Body of pancreas (tissue), 4 donors: Measurements from ENCODE around the gene GNB3. TPM values are rescaled to one million over a fixed set of nuclear protein-coding genes. Genes with fewer than 3 reads are reported as not detected.

ENCODE experiments used
- ATAC-seq: fragments of 150-250 bp; one replicate; pipeline ENCODE4 v1.9.1; 2016
- DNase-seq, 4 donors: peaks; one replicate each; pipeline ENCODE4 v3.0.0-alpha.2; 2019
- H3K27ac ChIP-seq, 4 donors: fragments of 200-600 bp; sonication (generic); 1 replicate in 3 of 4; 2 replicates in 1 of 4; pipeline versions ENCODE4 v1.5.1 to v1.6.1; 2016 to 2019; ENCODE audit warnings: mild to moderate bottlenecking in 1 of 4, mixed read lengths in 1 of 4, moderate library complexity in 1 of 4
- H3K27me3 ChIP-seq, 2 donors: fragments of 200-600 bp; sonication (generic); one replicate each; pipeline ENCODE4 v1.6.0; 2016; ENCODE audit warnings: mild to moderate bottlenecking in 1 of 2
- H3K36me3 ChIP-seq, 2 donors: fragments of 200-600 bp; sonication (generic); replicated peaks in 1 of 2; 2 replicates each; pipeline ENCODE4 v1.5.1; 2016; ENCODE audit warnings: low read depth in 2 of 2; ENCODE audit not compliant: insufficient read depth in 1 of 2
- H3K4me1 ChIP-seq: fragments of 200-600 bp; sonication (generic); one replicate; pipeline ENCODE4 v1.6.0; 2016
- H3K4me3 ChIP-seq, 2 donors: fragments of 200-600 bp; sonication (generic); 1 replicate in 1 of 2; 2 replicates in 1 of 2; pipeline ENCODE4 v1.5.1; 2016 to 2019
- H3K9me3 ChIP-seq, 3 donors: fragments of 200-600 bp; sonication (generic); 1 replicate in 2 of 3; 2 replicates in 1 of 3; pipeline ENCODE4 v1.5.1; 2016
- CTCF ChIP-seq, 7 experiments: fragments of 450-650 bp in 4 of 7; fragments of 200-600 bp in 3 of 7; sonication (generic) in 3 of 7; IDR thresholded peaks; one replicate each; pipeline ENCODE4 v1.5.1; 2016 to 2019; ENCODE audit warnings: antibody characterized with exemption in 7 of 7
- POLR2A ChIP-seq, 3 donors: fragments of 450-650 bp; IDR thresholded peaks; one replicate each; pipeline ENCODE4 v1.6.1; 2016; ENCODE audit warnings: antibody characterized with exemption in 3 of 3, mild to moderate bottlenecking in 2 of 3
- WGBS, 2 donors: methylation state at CpG; one replicate each; pipeline ENCODE4 v1.1.5; 2017; 5-methylcytosine and 5-hydroxymethylcytosine counted together
- intact Hi-C: fragments of 100-400 bp; cut with DNase I; formaldehyde crosslinking; loops from one replicate; pipeline ENCODE4 v1.15.1; 2023
- total RNA-seq, 2 donors: library from RNA; depleted of rRNA; stranded (reverse); fragments of >200 nt; gene quantifications; one replicate each; pipeline ENCODE4 v1.1.0, GENCODE V29; 2016

The GNB3 gene
- total RNA-seq, 2 donors from 2014 or later: 0.33 to 0.52 TPM

GRCh38 chr12:6845395-6845794 lies 4.7 kb downstream of the GNB3 start:
- DNase-seq (no peak), ATAC-seq (no peak)
- no peak for TF ChIP-seq POLR2A (IDR thresholded peaks at IDR 0.05)
- TF ChIP-seq CTCF (IDR thresholded peaks at IDR 0.05): no peak
- intact Hi-C loops: no loop called here
- H3K27me3 ChIP-seq: no peaks in the 10 kb centered on the region
- WGBS, 2 donors: 81 to 93% methylated on average over 12 to 17 of the region's 17 CpGs
- H3K9me3 ChIP-seq: no peaks in the 10 kb centered on the region
- H3K36me3 ChIP-seq: no peaks in the 10 kb centered on the region
- no peak overlapping the region for H3K27ac ChIP-seq
- no peaks in the 10 kb centered on the region for H3K4me1 ChIP-seq
- no peak overlapping the region for H3K4me3 ChIP-seq

- H3K4me1 ChIP-seq: peaks cover 8% of the 10 kb centered on the region
- TF ChIP-seq POLR2A (IDR thresholded peaks at IDR 0.05) (no peak), CTCF (IDR thresholded peaks at IDR 0.05) (no peak)
- H3K36me3 ChIP-seq: no peaks in the 10 kb centered on the region
- 76 to 88% methylated on average over 7 of the region's 7 CpGs for WGBS, 2 donors
- H3K27me3 ChIP-seq: no peaks in the 10 kb centered on the region
- H3K4me3 ChIP-seq: no peak overlapping the region
- H3K27ac ChIP-seq: no peak overlapping the region
- DNase-seq: no peak
- intact Hi-C loops: no loop called here
- no peak for ATAC-seq
- H3K9me3 ChIP-seq: no peaks in the 10 kb centered on the region
Observed at GRCh38 chr12:6846316-6846869, 5.7 kb downstream of the GNB3 start.

GRCh38 chr12:6847676-6848075 lies 7.0 kb downstream of the GNB3 start:
- ATAC-seq (no peak), DNase-seq (no peak)
- intact Hi-C loops: no loop called here
- no peak for TF ChIP-seq POLR2A (IDR thresholded peaks at IDR 0.05)
- no peak for TF ChIP-seq CTCF (IDR thresholded peaks at IDR 0.05)
- H3K27ac ChIP-seq: no peak overlapping the region
- H3K4me3 ChIP-seq: no peak overlapping the region
- no peaks in the 10 kb centered on the region for H3K9me3 ChIP-seq
- no peaks in the 10 kb centered on the region for H3K27me3 ChIP-seq
- WGBS, 2 donors: 87 to 92% methylated on average over 2 of the region's 2 CpGs
- H3K36me3 ChIP-seq: no peaks in the 10 kb centered on the region
- H3K4me1 ChIP-seq: peaks cover 12% of the 10 kb centered on the region

- H3K4me3 ChIP-seq: no peak overlapping the region
- no peaks in the 10 kb centered on the region for H3K36me3 ChIP-seq
- H3K27me3 ChIP-seq: no peaks in the 10 kb centered on the region
- no peak for TF ChIP-seq POLR2A (IDR thresholded peaks at IDR 0.05)
- TF ChIP-seq CTCF (IDR thresholded peaks at IDR 0.05): no peak
- DNase-seq (no peak), ATAC-seq (no peak)
- H3K27ac ChIP-seq: no peak overlapping the region
- intact Hi-C loops: no loop called here
- WGBS, 2 donors: 85% methylated on average over 2 of the region's 2 CpGs
- no peaks in the 10 kb centered on the region for H3K9me3 ChIP-seq
- H3K4me1 ChIP-seq: peaks cover 28% of the 10 kb centered on the region
Observed at GRCh38 chr12:6849427-6849826, 8.7 kb downstream of the GNB3 start.

GRCh38 chr12:6849976-6850560 lies 9.3 kb downstream of the GNB3 start:
- no peak overlapping the region for H3K4me3 ChIP-seq
- intact Hi-C loops: no loop called here
- no peak overlapping the region for H3K27ac ChIP-seq
- no peak for TF ChIP-seq CTCF (IDR thresholded peaks at IDR 0.05)
- TF ChIP-seq POLR2A (IDR thresholded peaks at IDR 0.05): no peak
- no peak for DNase-seq
- H3K36me3 ChIP-seq: no peaks in the 10 kb centered on the region
- peaks cover 28% of the 10 kb centered on the region for H3K4me1 ChIP-seq
- no peaks in the 10 kb centered on the region for H3K27me3 ChIP-seq
- ATAC-seq: no peak
- 71 to 72% methylated on average over 10 of the region's 10 CpGs for WGBS, 2 donors
- H3K9me3 ChIP-seq: no peaks in the 10 kb centered on the region
